Left hindlimb (tissue), 1 donor: ENCODE measurements around the gene SKI.
"Not testable (repeated sequence)": the region's sequence is repeated elsewhere in the genome, so short reads cannot be mapped to it uniquely, and the experiment has no call there.

Source experiments
- DNase-seq: peaks from one replicate; pipeline ENCODE4 v3.0.0-alpha.2; 2018

The SKI gene

DNA sequence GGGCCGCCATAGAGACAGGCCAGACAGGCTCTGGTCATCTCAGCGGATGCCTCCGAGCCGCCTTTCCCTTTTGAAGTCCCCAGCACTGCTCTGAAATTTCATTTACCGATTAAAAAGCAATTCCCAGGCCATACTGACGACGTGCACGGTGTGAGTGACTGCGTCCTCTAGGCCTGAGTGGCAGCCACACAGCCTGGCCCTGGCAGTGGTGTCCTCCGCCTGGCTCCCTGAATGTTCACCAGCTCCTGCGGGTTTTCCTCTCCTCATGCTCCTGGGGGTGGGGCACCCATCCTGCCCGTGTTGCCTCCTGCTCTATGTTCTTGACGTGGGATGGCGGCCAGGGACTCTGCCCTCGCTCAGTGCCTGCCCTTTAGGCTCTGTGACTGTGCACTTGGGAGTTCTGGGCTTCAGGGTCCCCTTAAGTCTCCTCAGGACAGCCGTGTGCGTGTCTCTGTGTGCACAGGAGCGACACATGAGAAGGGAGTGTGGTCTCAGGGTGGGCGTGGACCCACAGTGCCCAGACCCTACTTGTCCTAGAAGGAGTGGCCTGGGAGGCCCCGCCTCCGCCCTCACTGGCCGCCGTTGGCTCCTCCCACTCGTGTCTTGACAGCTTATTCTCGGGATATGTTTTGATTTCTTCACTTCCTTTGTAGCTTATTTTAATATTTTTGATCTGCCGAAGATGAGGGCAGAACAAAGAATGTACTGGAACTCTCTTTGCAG is 3.6 kb downstream of the SKI start:
- DNase-seq: peak; percentile 80

DNA sequence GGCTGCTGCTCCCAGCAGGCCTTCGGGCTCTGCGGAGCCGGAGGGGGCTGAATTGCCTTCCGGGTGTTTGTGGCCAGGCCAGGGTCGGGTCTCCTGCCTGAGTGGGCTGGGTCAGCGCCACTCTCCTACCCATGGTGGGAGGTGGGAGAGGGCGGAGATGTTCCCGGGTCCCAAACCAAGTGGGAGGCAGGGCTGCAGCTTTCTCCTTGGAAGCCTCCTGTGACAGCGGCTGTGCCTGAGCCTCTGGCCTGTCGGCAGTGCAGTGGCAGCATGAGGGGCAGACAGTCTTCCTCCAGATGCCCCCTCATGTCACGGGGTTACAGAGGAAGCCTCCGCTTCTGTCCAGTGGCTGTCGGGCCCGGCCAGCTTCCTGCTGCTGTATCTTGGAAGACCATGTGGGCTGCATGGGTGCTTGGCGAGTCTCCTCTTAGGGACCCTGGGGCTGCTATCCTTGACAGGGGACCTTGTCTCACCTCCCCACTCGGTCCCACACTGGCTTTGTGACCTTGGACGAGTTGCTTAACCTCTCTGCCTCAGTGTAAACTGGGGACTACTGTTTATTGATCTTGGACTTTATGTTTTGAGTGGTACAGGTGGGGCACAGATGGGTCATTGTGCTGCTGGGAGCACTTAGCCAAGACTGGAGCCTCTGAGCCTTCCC is 4.3 kb downstream of the SKI start:
- DNase-seq: peak; percentile 42

DNA sequence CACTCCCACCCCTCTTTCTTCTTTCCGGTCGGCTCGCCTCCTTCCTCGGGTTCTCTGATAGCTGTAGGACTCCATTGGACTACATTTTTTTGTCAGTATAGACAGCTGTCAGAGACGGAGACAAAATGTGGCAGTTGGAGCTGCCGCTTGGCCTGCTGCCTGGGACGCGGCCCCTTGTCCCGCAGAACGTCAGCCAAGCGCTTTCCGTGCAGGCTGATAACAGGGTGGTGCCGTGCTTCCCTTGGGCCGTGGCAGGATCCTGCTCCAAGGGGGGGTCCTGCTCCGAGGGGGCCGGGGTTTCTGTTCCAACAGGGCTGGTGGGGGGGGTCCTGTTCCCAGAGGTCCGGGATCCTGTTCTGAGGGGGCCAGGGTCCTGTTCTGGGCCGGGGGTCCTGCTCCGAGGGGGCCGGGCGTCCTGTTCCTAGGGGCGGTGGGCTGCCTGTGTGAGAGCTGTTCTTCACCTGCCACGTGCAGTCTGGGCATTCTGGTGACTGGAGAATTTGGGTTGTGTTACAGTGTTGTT is 4.9 kb downstream of the SKI start:
- peak; percentile 47 for DNase-seq

- DNase-seq: peak; percentile 26
Observed at GRCh38 chr1:2233468-2233867, 5.3 kb downstream of the SKI start.

DNA sequence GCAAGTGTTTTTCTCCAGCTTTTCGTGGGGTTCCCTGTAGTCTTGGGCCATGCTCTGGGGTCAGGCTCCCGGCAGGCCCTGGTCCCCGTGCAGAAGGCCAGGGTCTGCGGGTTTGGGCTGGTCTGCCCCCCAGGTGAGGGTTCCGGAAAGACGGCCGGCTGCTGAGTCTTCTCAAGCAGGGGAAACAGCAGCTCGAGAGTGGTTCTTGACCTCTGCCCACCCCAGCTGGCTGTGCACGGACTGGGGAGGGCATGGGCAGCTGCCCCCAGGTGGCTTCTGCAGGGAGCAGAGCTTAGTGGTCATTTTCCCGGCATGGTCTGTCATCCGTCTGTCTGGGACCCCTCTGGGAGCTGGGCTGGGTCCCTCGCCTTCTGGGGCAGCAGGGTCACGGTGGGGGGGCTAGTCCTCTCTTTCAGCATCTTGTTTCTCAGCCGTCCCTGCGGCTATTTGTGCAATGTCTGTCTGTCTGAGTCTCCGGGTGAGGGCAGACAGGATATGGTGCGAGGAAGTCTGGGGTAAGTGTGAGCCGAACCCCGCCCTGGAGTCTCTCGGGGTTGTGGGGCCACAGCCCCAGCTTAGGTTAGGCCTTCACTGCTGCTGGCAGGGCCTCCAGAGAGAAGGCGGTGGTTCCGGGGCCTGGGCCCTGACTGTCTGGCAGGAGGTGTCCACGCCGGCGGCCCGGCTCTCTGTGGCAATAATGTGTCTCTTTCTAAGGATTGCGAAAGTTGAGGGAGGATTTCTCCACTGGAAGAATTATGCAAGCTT is 6.1 kb downstream of the SKI start:
- peak; percentile 69 for DNase-seq

DNA sequence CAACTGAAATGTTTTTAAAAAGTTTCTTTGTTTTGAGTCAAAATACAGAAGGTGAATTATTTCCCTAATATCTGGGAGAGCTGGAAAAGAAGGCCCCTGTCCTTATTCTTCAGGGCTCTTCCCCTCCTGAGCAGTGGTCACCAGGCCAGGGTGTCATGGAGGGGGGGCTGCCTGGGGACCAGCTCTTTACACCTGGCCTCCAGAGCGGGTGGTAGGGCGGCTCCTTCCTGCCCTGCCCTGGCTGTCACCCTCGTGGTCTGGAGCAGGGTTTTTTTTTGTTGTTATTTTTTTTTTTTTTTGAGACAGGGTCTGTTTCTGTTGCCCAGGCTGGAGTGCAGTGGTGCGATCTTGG is 6.6 kb downstream of the SKI start:
- peak; percentile 33 for DNase-seq

DNA sequence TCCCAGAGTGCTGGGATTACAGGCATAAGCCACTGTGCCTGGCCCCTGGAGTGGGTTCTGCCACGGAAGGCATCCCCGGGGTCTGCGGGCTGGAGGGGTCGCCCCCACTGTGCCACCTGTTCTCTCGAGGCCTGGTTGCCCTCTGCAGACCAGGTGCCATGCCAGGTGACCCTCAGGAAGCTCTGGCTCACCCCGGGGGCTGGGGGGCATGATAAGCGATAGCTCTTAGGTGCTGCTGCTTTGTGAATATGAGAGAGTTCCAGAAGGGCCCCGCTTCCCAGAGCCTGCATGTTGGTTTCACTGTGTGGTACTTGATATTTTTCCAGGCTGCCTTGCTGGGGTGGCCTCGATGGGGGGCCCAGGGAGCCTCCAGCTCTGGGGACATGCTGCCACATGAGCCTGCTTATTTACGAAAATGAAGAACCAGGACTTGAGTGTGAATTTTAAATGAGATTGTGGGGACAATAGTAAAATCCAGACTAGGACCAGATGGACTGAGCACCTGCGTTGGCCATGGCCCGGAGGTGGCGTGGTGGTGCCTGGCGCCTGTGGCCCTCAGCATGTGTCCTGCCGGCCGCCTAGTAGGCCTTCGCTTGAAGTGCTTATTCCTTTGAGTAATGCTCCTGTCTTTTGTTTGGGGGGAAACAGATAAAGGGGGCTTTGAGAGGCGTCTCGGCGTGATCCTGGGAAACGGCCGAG is 7.3 kb downstream of the SKI start:
- no peak for DNase-seq

DNA sequence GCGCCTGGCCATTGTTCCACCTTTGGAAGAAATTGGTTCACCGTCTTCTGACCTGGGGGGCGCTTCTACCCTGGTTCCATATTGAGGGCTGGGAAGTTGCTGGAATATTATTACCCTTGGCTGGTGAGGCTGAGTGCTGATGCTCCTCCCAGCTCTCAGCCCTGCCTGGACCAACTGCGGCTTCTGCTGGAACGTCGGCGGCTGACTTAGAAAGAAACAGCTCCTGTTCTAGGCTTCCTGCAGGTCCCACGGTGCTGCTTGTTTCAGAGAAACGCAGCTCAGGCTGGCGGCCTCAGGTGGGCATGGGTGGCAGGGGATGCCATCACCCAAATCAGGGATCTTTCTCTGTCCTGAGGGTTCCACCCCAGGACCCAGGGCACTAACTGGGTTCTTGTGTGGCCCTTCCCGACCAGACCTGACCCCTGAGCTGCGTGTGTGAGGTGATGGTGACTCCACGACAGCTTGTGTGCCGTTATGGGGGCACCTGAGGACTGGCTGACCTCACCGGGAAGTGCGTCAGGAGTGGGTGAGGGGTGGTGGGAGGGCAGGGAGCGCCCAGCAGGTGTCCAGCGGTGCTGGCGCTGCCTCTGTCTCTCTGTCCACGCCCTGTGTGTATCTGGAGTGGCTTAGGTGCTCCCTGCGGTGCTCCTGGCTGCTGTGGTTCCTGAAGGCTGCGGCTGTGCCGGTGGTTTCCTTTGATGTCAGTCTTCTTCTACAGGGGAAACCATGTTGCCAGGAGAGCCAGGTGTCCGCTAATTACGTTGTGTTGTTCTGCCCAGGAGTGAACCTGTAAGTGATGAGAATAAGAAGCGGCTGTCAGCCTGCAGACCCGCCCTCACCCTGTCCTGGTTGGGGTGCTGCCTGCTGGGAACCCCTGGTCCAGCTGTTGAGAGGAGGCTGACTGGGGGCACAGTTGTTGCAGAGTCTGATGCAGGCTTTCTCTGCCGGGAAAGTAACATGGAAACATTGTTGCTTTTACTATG is 8.9 kb downstream of the SKI start:
- DNase-seq: peak; percentile 30

GRCh38 chr1:2237773-2238172 is 9.7 kb downstream of the SKI start:
- no peak for DNase-seq

- DNase-seq: no peak
Observed at GRCh38 chr1:2238361-2239012, 10.4 kb downstream of the SKI start.

GRCh38 chr1:2239013-2239370 is 10.9 kb downstream of the SKI start:
- DNase-seq: no peak

DNA sequence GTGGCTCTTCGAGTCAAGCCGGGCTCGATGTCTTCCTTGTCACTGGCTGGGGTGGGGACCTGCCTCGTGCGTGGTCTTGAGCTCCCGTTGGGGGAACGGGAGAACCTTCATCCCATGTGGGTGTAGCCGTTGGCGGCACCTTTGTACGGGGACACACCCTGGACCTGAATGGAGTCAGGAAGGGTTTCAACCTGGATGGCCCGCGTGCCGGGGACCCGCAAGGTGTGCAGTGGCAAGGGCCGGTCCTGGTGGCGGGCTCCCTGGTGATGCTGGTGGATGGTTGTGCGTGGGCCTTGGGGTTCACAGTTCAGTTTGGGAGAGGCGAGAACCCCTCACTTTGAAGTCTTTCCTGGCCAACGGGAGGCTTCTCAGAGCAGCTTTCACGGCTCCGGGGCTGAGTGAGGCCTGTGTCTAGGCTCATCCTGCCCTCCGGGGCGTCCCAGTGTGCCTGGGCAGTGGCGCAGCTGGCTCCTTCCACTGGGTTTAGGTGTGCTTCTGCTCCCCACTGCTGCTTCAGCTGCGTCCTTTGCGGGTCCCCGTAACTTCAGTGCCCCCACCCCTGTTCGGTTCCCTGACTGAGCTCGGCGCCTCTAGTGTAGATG is 11.4 kb downstream of the SKI start:
- no peak for DNase-seq

DNA sequence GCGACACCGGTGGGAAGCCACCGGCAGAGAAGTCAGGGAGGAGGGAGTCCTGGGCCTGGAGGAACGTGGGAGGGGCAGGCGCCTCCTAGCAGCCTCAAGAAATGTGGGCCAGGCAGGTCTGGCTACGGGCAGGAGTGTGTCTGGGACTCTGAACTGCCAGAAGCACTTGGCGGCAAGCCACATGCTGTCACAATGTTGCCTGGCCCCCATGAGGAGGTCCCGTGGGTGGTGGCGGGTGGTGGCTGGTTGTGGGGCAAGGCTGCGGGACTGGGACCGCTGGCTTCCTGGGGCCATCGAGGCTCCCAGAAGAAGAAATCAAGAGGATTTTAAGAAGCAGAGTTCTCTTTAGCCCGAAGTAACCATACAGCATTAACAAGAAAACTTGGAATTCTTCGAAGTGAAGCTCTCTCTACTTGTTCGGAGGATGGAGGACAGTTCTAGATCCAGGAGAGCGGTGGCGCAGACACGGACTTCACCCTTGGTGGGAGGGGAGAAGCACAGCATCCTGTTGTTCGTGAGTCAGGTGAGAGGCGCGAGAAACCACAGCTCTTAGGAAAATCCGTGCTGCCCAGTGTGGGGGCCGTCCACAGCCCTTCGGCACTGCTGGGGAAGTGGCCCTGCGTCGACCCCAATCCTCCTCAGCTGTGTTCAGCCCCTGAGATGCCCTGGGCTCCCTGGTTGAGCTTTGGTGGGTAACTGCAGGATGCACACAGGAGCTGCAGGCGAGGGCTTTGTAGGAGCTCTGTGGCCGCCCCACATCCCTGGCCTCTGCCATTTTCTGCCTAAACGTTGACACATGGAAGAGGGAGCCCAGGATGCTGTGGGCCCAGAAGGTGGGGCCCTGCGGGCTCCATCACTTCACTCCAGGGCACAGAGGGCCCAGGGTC is 12.4 kb downstream of the SKI start:
- peak; percentile 53 for DNase-seq

- no peak for DNase-seq
Observed at GRCh38 chr1:2241820-2242219, 13.7 kb downstream of the SKI start.

DNA sequence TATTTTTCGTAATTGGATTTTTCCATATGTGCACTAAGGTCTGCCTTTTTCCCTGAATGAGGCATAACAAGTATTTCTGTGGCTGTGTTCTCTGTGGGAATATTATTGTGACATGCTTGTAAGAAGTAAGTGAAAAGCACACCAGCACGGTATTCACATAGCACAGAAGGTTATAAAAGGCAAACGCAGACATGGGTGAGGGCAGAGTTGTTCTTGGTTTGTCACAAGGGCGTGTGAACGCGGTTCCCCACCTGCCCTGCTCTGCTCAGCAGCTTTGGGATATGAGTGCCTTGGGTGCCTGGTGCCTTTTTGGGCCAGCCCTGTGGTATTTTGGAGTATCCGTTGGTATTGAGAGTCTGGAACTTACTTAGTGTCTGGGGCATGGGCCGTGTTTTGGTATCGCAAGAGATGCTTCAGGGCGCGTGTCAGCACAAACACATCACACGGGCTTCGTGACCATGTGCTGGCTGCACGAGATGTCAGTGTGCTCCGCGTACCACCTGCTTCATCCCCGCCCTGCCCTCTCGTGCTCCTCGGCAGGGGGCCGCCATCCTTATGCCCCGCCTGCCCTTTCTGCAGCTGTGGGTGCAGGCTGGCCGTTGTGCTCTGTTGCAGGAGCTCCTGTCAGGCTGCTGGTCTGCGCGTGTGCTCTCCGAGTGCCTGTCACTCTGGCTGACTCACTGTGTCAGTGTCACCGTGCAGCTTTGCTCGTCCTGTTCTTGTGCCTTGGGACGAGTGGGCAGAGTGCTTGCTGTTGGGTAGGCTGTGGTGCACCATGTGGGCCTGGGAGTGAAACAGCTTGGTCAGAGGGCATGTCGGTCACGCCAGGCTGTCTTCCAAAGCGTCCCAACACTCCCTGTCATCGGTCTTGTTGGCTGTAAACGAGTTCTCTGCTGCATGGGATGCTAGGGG is 15.0 kb downstream of the SKI start:
- DNase-seq: no peak

DNA sequence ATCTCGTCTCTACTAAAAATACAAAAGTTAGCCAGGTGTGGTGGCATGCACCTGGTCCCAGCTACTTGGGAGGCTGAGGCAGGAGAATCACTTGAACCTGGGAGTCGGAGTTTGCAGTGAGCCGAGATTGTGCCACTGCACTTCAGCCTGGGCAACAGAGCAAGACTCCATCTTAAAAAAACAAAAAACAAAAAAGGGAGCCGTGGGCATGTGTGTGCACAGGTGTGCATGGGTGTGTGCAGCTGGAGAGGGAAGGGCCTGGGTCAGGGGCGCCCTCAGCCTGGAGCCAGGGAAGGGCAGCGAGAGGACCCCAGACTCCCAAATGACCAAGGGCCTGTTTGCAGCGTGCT is 18.9 kb downstream of the SKI start:
- not testable (repeated sequence) for DNase-seq

DNA sequence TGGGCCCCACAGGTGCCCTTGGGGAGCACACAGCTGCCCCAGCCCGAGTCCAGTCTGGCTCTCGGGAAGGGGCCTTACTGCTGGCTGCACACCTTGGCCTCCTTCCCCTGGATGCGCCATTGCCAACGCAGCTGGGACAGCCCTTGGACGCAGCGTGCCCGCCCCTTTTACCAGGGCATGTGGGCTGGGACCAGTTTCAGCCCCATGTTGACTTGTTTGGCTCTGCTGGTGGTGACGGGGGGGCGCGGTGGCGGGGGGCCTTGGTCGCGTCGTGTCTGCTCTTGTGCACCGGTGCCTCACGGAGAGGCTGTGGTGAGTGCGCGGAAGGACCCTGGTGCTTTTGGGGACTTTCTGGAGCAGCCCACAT is 19.6 kb downstream of the SKI start:
- DNase-seq: peak; percentile 36

DNA sequence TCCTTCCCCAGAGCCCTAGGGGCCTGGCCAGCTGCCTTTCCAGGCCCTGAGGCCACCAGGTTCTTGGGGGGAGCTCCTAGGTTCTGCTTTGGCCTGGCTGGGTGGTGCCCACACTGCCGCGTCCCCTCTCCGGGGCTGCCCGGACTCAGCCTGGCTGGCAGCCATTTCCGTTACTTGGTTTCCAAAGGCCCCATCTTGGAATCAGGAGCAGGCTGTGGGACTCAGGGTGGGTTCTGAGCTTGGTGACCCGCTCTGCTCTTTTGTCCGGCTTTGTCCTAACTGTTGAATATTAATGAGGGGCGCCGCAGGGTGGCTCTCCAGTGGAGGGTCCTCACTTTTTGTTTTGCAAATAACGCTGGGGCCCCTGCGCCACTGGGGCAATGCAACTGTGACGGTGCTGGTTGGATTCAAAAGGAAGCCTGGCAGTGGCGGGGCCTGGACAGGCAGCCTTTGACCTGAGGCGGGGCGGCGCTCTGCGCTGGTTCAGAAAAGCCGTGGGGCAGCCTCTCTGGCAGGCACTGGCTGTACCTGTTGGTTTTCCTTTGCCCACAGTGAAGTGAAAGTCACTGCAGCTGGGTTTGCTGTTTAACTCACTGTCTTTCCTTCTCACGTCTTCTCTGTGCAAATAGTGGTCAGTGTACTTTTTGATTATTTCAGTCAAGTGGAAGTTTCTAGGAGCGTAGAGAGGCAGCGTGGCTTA is 20.2 kb downstream of the SKI start:
- DNase-seq: peak; percentile 39
